IMR-90 (cell line): ENCODE results near the gene NEAT1. TPM values are rescaled to one million over a fixed set of nuclear protein-coding genes. Genes with fewer than 3 reads are reported as not detected.

Experiments used
- ATAC-seq: fragments of 200-7000 bp; cut with Tn5 transposase; 2 replicates; pipeline ENCODE4 v1.9.1; 2020; ENCODE audit warnings: low read depth, mild to moderate bottlenecking, moderate library complexity
- BruUV-seq: library from RNA; stranded (reverse); fragments of 400-500 nt; replicated peaks from 2 replicates; lab custom pipeline; 2021; lab: Mats Ljungman, UMichigan
- CTCF ChIA-PET: fragments of 300-600 bp; formaldehyde crosslinking; extraction: SDS; loops from one replicate; lab custom pipeline; 2021; ENCODE audit warnings: antibody characterized with exemption; lab: Yijun Ruan, JAX
- POLR2A ChIA-PET: fragments of 300-600 bp; sonication (Branson Sonifier 250); formaldehyde crosslinking; loops from one replicate; lab custom pipeline; 2022; ENCODE audit warnings: antibody characterized with exemption; ENCODE audit not compliant: unreplicated experiment; lab: Charles Lee
- DNase-seq: peaks from one replicate; pipeline ENCODE4 v3.0.0; 2013
- H2AFZ ChIP-seq: replicated peaks from 2 replicates; pipeline ENCODE3; 2013; ENCODE audit warnings: low read length, mild to moderate bottlenecking; ENCODE audit not compliant: poor library complexity
- H2AK5ac ChIP-seq: 2 replicates; pipeline ENCODE4 v1.6.1; 2013; ENCODE audit warnings: low read depth, low read length, inconsistent platforms
- H2AK9ac ChIP-seq: replicated peaks from 2 replicates; pipeline ENCODE3; 2013; ENCODE audit warnings: mild to moderate bottlenecking, low read depth, low read length, moderate library complexity; ENCODE audit not compliant: poor library complexity
- H2BK120ac ChIP-seq: 2 replicates; pipeline ENCODE4 v1.6.1; 2013; ENCODE audit warnings: low read depth, low read length, inconsistent platforms
- H2BK15ac ChIP-seq: 3 replicates; pipeline ENCODE4 v1.6.1; 2013; ENCODE audit warnings: low read depth, low read length, inconsistent platforms
- H2BK20ac ChIP-seq: 2 replicates; pipeline ENCODE4 v1.6.1; 2013; ENCODE audit warnings: low read depth, mild to moderate bottlenecking, inconsistent platforms, low read length, moderate library complexity
- H2BK5ac ChIP-seq: 2 replicates; pipeline ENCODE4 v1.6.1; 2013; ENCODE audit warnings: mild to moderate bottlenecking, low read depth, low read length, inconsistent platforms; ENCODE audit not compliant: poor library complexity, severe bottlenecking
- H3K14ac ChIP-seq: replicated peaks from 2 replicates; pipeline ENCODE4 v1.6.1; 2013; ENCODE audit warnings: low read depth, low read length, inconsistent platforms
- H3K18ac ChIP-seq: 2 replicates; pipeline ENCODE4 v1.6.1; 2013; ENCODE audit warnings: low read depth, low read length, control low read depth
- H3K23ac ChIP-seq: 2 replicates; pipeline ENCODE4 v1.6.1; 2013; ENCODE audit warnings: low read depth, low read length, inconsistent platforms
- H3K27ac ChIP-seq: 2 replicates; pipeline ENCODE4 v1.5.1; 2013; ENCODE audit warnings: mild to moderate bottlenecking, control low read depth, low read length; ENCODE audit not compliant: insufficient read depth
- H3K27me3 ChIP-seq: 2 replicates; pipeline ENCODE4 v1.6.1; 2013; ENCODE audit warnings: low read length; ENCODE audit not compliant: control insufficient read depth, insufficient read depth
- H3K36me3 ChIP-seq: 2 replicates; pipeline ENCODE4 v1.6.1; 2013; ENCODE audit warnings: low read length, mixed read lengths; ENCODE audit not compliant: control insufficient read depth, insufficient read depth
- H3K4ac ChIP-seq: 2 replicates; pipeline ENCODE4 v1.6.1; 2013; ENCODE audit warnings: low read depth, low read length, inconsistent platforms
- H3K4me1 ChIP-seq: 2 replicates; pipeline ENCODE4 v1.6.1; 2013; ENCODE audit warnings: low read length, mixed read lengths; ENCODE audit not compliant: control insufficient read depth, insufficient read depth
- H3K4me2 ChIP-seq: 2 replicates; pipeline ENCODE4 v1.6.1; 2013; ENCODE audit warnings: low read depth, mild to moderate bottlenecking, control low read depth, low read length, moderate library complexity
- H3K4me3 ChIP-seq: 2 replicates; pipeline ENCODE4 v1.5.1; 2013; ENCODE audit warnings: low read depth, mild to moderate bottlenecking, control low read depth, low read length, moderate library complexity; ENCODE audit not compliant: insufficient read depth
- H3K56ac ChIP-seq: 2 replicates; pipeline ENCODE4 v1.6.1; 2013; ENCODE audit warnings: low read length, inconsistent platforms; ENCODE audit not compliant: insufficient read depth; ENCODE audit errors: extremely low read depth
- H3K79me1 ChIP-seq, 2 experiments: 2 replicates each; pipeline ENCODE4 v1.6.1; 2013; ENCODE audit warnings: low read length in 2 of 2, inconsistent platforms in 1 of 2, low read depth in 1 of 2
- H3K9ac ChIP-seq: 2 replicates; pipeline ENCODE4 v1.6.1; 2013; ENCODE audit warnings: low read depth, low read length, control low read depth
- H3K9me1 ChIP-seq: 2 replicates; pipeline ENCODE4 v1.6.1; 2013; ENCODE audit warnings: low read length, inconsistent platforms; ENCODE audit not compliant: insufficient read depth
- H3K9me3 ChIP-seq: 2 replicates; pipeline ENCODE4 v1.6.1; 2013; ENCODE audit warnings: low read length; ENCODE audit not compliant: control insufficient read depth, insufficient read depth
- H4K20me1 ChIP-seq: 2 replicates; pipeline ENCODE4 v1.6.1; 2013; ENCODE audit warnings: low read length, inconsistent platforms; ENCODE audit not compliant: insufficient read depth
- H4K5ac ChIP-seq: 2 replicates; pipeline ENCODE4 v1.6.1; 2013; ENCODE audit warnings: mild to moderate bottlenecking, low read depth, low read length, control low read depth
- H4K8ac ChIP-seq, 2 experiments: 2 replicates each; pipeline ENCODE4 v1.6.1; 2013; ENCODE audit warnings: low read depth in 2 of 2, low read length in 2 of 2, control low read depth in 1 of 2, inconsistent platforms in 1 of 2
- H4K91ac ChIP-seq: 2 replicates; pipeline ENCODE4 v1.6.1; 2013; ENCODE audit warnings: low read depth, low read length, inconsistent platforms; ENCODE audit not compliant: insufficient read depth
- BHLHE40 ChIP-seq: fragments of 150-350 bp; IDR thresholded peaks from 2 replicates; pipeline ENCODE4 v1.6.1; 2016; ENCODE audit warnings: mild to moderate bottlenecking, low read depth, low read length
- CEBPB ChIP-seq: IDR thresholded peaks from 2 replicates; pipeline ENCODE4 v1.6.1; 2012; ENCODE audit warnings: low read depth, low read length, improper control_type of control experiment
- CHD1 ChIP-seq: IDR thresholded peaks from 2 replicates; pipeline ENCODE4 v1.6.1; 2012; ENCODE audit warnings: low read depth, low read length, improper control_type of control experiment
- MAFK ChIP-seq: IDR thresholded peaks from 2 replicates; pipeline ENCODE4 v1.6.1; 2012; ENCODE audit warnings: low read depth, low read length, improper control_type of control experiment
- MAZ ChIP-seq: IDR thresholded peaks from 2 replicates; pipeline ENCODE4 v1.6.1; 2012; ENCODE audit warnings: low read depth, mild to moderate bottlenecking, low read length, improper control_type of control experiment, moderate library complexity, borderline replicate concordance
- MXI1 ChIP-seq: IDR thresholded peaks from 2 replicates; pipeline ENCODE4 v1.6.1; 2012; ENCODE audit warnings: low read depth, mild to moderate bottlenecking, low read length, moderate library complexity, borderline replicate concordance
- POLR2A ChIP-seq: IDR thresholded peaks from 2 replicates; pipeline ENCODE4 v1.6.1; 2012; ENCODE audit warnings: mild to moderate bottlenecking, low read depth, low read length
- RAD21 ChIP-seq: IDR thresholded peaks from 2 replicates; pipeline ENCODE4 v1.6.1; 2012; ENCODE audit warnings: low read length, improper control_type of control experiment
- RCOR1 ChIP-seq: IDR thresholded peaks from 2 replicates; pipeline ENCODE4 v1.6.1; 2012; ENCODE audit warnings: mild to moderate bottlenecking, low read length, improper control_type of control experiment; ENCODE audit not compliant: insufficient replicate concordance
- RFX5 ChIP-seq: IDR thresholded peaks from 2 replicates; pipeline ENCODE4 v1.8.0; 2012; ENCODE audit warnings: low read depth, mild to moderate bottlenecking, low read length, moderate library complexity
- WGBS, 2 experiments: methylation state at CpG; one replicate each; pipeline versions ENCODE4 v1.1.5 to v1.1.7; 2013; ENCODE audit warnings: missing lambda C conversion rate in 2 of 2; ENCODE audit not compliant: insufficient read length in 1 of 2; ENCODE audit errors: extremely low coverage in 2 of 2; 5-methylcytosine and 5-hydroxymethylcytosine counted together
- dilution Hi-C: fragments of 300-500 bp; cut with HindIII; formaldehyde crosslinking; loops from one replicate; pipeline ENCODE4 v1.14.3; 2018; ENCODE audit warnings: low sequenced_read_pairs; ENCODE audit not compliant: unreplicated experiment
- in situ Hi-C: fragments of 300-500 bp; cut with MboI; formaldehyde crosslinking; loops from 3 replicates; pipeline ENCODE4 v1.14.3; 2019; ENCODE audit warnings: low sequenced_read_pairs, inconsistent platforms, mixed read lengths
- intact Hi-C: fragments of 100-400 bp; cut with micrococcal nuclease; formaldehyde crosslinking; loops from 2 replicates; pipeline ENCODE4 v1.10.0; 2022
- polyA plus RNA-seq, 3 experiments: library from polyadenylated mRNA; depleted of rRNA; stranded (reverse); fragments of >200 nt; gene quantifications; 2 replicates each; pipeline ENCODE4 v1.2.3, GENCODE V29; 2012; ENCODE audit warnings: low replicate concordance in 1 of 3
- total RNA-seq: library from RNA; depleted of rRNA; stranded (reverse); fragments of >200 nt; gene quantifications from 2 replicates; pipeline ENCODE4 v1.2.3, GENCODE V29; 2012
- TF ChIP-seq, protein P1 (sequence below): fragments of 150-350 bp; IDR thresholded peaks from 2 replicates; pipeline ENCODE4 v1.6.1; 2016; ENCODE audit warnings: low read depth, mild to moderate bottlenecking, low read length, moderate library complexity, borderline replicate concordance

NEAT1 gene
- total and polyA plus RNA-seq, 2 of the 4 experiments (the other 2 are of a cell fraction) = 30.1 to 114 TPM

DNA sequence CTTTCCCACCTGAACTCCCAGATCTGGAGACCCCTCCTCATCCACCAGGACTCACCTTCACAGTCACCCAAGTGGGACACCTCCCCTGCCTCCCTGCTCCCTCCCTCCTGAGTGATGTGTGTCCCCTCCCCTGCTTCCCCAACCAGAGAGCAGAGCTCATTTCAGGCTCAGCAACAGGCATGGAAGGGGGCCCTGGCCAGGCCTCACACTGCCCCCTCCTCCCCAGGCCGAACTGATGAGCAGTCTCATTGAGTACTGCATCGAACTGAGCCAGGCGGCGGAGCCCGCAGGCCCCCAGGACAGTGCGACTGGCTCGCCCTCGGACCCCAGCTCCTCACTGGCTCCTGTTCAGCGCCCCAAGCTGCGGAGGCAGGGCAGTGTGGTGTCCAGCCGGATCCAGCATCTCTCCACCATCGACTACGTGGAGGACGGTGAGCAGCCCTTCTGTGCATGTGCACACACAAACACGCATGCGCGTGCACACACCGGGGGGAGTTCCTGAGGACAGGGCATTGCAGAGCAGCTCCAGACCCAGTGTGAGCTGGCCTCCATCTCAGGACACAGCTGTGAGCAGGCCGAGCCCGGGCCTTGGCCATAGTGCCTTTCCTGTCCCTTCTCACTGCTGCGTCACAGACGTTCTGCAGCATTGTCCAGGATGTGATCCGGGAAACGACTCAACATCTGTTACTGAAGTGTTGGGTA, 17.8 kb upstream of the NEAT1 start:
- H3K23ac ChIP-seq = no peak overlapping the region
- no peak for ATAC-seq
- H3K36me3 ChIP-seq = peaks cover 57% of the 10 kb centered on the region
- no peak overlapping the region for H4K8ac ChIP-seq
- peak overlapping the region; percentile 55 for H2AK9ac ChIP-seq
- H3K56ac ChIP-seq = no peak overlapping the region
- no peak overlapping the region for H2BK20ac ChIP-seq
- H3K27me3 ChIP-seq = no peaks in the 10 kb centered on the region
- H2BK120ac ChIP-seq = no peak overlapping the region
- peaks cover 4% of the 10 kb centered on the region for H3K9me1 ChIP-seq
- no peak for DNase-seq
- intact Hi-C loops (no loop called here), dilution Hi-C loops (no loop called here), in situ Hi-C loops (no loop called here)
- no peaks in the 10 kb centered on the region for H3K9me3 ChIP-seq
- ChIA-PET POLR2A (no interaction called here), CTCF (interaction anchor here (2.3 kb wide), 1 partner anchor 11 kb away, joined by 6 read pairs; no protein-coding TSS in a partner anchor)
- H4K91ac ChIP-seq = no peak overlapping the region
- BruUV-seq = no TSS peak
- TF ChIP-seq, protein P1, sequence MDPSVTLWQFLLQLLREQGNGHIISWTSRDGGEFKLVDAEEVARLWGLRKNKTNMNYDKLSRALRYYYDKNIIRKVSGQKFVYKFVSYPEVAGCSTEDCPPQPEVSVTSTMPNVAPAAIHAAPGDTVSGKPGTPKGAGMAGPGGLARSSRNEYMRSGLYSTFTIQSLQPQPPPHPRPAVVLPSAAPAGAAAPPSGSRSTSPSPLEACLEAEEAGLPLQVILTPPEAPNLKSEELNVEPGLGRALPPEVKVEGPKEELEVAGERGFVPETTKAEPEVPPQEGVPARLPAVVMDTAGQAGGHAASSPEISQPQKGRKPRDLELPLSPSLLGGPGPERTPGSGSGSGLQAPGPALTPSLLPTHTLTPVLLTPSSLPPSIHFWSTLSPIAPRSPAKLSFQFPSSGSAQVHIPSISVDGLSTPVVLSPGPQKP = no peak
- TF ChIP-seq RCOR1 = no peak
- TF ChIP-seq MAZ = no peak
- TF ChIP-seq CHD1 = no peak
- TF ChIP-seq MXI1 = no peak
- no peak for TF ChIP-seq RFX5
- TF ChIP-seq CEBPB = no peak
- no peak for TF ChIP-seq RAD21
- no peak for TF ChIP-seq POLR2A
- no peak for TF ChIP-seq BHLHE40
- no peak for TF ChIP-seq MAFK
- H3K4me2 ChIP-seq = no peak overlapping the region
- H3K27ac ChIP-seq = no peak overlapping the region
- no peak overlapping the region for H3K4me3 ChIP-seq
- no peak overlapping the region for H3K18ac ChIP-seq
- H4K5ac ChIP-seq = no peak overlapping the region
- H2BK15ac ChIP-seq = no peak overlapping the region
- no peak overlapping the region for H2AK5ac ChIP-seq
- H3K4me1 ChIP-seq = 0 out of 2 replicates have a peak, but pooled peaks cover 1% of the 10 kb centered on the region
- no peak overlapping the region for H2BK5ac ChIP-seq
- H3K14ac ChIP-seq = no peak overlapping the region
- H3K79me1 ChIP-seq = peaks cover 9 to 38% of the 10 kb centered on the region in 2 experiments
- no peak overlapping the region for H3K9ac ChIP-seq
- H2AFZ ChIP-seq = peak overlapping the region; percentile 21
- H3K4ac ChIP-seq = no peak overlapping the region
- WGBS, 2 experiments = 97% methylated on average over 8 of the region's 24 CpGs; no CpG with 5 or more reads in 1 of the 2 experiments
- peaks cover 7% of the 10 kb centered on the region for H4K20me1 ChIP-seq
